ENCODE results near the gene FBXW4.

The FBXW4 gene

DNA sequence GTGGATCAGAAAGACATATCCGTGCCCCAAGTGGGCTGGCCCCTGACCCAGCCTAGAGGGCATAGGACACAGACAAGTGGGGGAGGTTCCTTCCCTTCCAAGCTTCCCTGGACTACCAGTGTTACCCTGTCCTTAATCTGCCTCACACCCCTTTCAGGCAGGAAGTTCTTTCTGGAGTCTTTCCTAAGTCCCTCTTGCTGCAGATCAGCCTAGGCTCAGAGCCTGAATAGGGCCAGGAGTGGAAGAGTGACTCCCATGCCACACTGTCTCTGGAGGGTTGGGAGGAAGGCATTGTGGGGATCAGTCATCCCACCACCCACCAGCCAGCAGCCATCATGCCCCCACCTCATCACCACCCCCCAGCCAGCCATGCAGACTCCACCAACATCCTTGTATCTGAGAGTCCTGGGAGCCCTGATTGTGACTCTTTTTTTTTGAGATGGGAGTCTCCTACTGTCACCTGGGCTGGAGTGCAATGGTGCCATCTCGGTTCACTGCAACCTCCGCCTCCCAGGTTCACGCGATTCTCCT is 129.5 kb downstream of the FBXW4 start:
- DNase-seq: no peak

DNA sequence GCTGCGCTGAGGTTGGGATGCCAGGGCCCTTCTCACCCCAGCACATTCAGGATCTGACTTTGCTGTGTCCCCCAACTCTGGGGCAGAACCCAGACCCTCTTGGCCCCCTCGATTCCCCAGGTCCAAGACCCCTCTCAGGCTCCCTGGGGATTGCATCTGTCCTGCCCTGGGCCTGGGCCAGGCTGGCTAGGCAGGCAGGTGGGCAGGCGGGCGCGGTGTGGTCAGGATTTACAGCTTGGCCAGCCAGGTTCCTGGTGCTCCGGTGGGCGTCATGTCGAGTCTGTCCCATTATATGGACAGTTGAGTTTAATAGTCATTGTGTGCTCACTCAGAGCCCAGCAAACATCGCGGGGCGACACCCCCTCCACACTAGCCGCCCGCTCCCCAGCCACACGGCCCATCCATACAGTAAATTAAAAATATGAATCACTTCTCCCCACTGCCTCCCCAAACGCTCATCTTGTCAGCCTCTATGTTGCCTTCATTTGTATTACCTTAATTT is 130.4 kb downstream of the FBXW4 start:
- DNase-seq: no peak

GRCh38 chr10:101563497-101564040 is 131.4 kb downstream of the FBXW4 start:
- no peak for DNase-seq

- DNase-seq: no peak
Measured at GRCh38 chr10:101563007-101563406, 132.0 kb downstream of the FBXW4 start.

DNA sequence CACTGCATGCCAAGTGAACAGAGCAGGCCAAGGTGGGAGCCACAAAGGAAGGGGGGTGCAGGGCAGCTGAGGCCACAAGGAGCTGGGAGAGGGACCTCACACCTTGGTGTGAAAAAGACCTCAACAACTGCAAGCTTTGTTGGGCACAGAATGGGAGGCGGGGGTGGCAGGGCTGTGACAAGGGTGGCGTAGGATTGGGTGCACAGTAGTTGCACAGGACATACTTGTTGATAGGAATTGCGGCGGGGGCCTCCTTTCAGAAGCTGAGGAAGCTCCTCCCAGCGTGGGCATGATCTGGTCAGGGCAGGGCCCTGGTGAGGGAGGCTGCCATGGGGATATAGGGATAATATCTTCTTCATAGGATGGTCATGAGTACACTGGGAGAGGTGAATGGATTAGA is 132.7 kb downstream of the FBXW4 start:
- DNase-seq: no peak

GRCh38 chr10:101561068-101561915 is 133.7 kb downstream of the FBXW4 start:
- DNase-seq: no peak
